HEK293 (cell line): ENCODE results near the gene RPS28.

Source experiments
- CTCF ChIA-PET: fragments of 350-600 bp; formaldehyde crosslinking; extraction: SDS; loops from one replicate; lab custom pipeline; 2021; ENCODE audit warnings: antibody characterized with exemption; lab: Yijun Ruan, JAX
- POLR2A ChIA-PET: fragments of 300-600 bp; formaldehyde crosslinking; extraction: SDS; loops from one replicate; lab custom pipeline; 2020; ENCODE audit warnings: antibody characterized with exemption, inconsistent platforms; lab: Yijun Ruan, JAX
- H3K27ac ChIP-seq: fragments of 200-500 bp; sonication (Bioruptor generic); 2 replicates; pipeline ENCODE4 v1.5.1; 2014; ENCODE audit warnings: low read depth, low read length, control low read depth, inconsistent platforms; ENCODE audit errors: extremely low read depth
- H3K36me3 ChIP-seq, 2 experiments: fragments of 200-500 bp in 1 of 2; sonication (Bioruptor generic) in 1 of 2; 1 replicate in 1 of 2; 2 replicates in 1 of 2; pipeline ENCODE4 v1.5.1; 2014 to 2017; ENCODE audit warnings: inconsistent platforms in 2 of 2, low read length in 2 of 2; ENCODE audit not compliant: control insufficient read depth in 2 of 2, insufficient read depth in 1 of 2
- H3K4me1 ChIP-seq: fragments of 200-500 bp; sonication (Bioruptor generic); 2 replicates; pipeline ENCODE4 v1.5.1; 2014; ENCODE audit warnings: mild to moderate bottlenecking, low read length, inconsistent platforms; ENCODE audit not compliant: control insufficient read depth, insufficient read depth
- H3K4me3 ChIP-seq: 2 replicates; pipeline ENCODE4 v1.5.1; 2011; ENCODE audit warnings: low read depth, mild to moderate bottlenecking, control low read depth, low read length, moderate library complexity
- H3K9me3 ChIP-seq: fragments of 200-500 bp; sonication (Bioruptor generic); 2 replicates; pipeline ENCODE4 v1.5.1; 2014; ENCODE audit warnings: low read depth, low read length, inconsistent platforms; ENCODE audit not compliant: control insufficient read depth, insufficient read depth
- EGR2 ChIP-seq: fragments of 450-650 bp; formaldehyde crosslinking; IDR thresholded peaks from 2 replicates; pipeline ENCODE4 v1.5.1; 2016; ENCODE audit warnings: low read depth, missing biosample characterization, missing genetic modification characterization
- GLIS2 ChIP-seq: fragments of 450-650 bp; formaldehyde crosslinking; IDR thresholded peaks from 2 replicates; pipeline ENCODE4 v1.5.1; 2016; ENCODE audit warnings: missing biosample characterization, missing genetic modification characterization
- KLF8 ChIP-seq: fragments of 450-650 bp; formaldehyde crosslinking; IDR thresholded peaks from 2 replicates; pipeline ENCODE4 v1.5.1; 2016; ENCODE audit warnings: missing biosample characterization, missing genetic modification characterization
- KLF9 ChIP-seq: fragments of 450-650 bp; formaldehyde crosslinking; IDR thresholded peaks from 2 replicates; pipeline ENCODE4 v1.5.1; 2016; ENCODE audit warnings: missing biosample characterization, missing genetic modification characterization, low read depth
- SP2 ChIP-seq: fragments of 450-650 bp; formaldehyde crosslinking; IDR thresholded peaks from 2 replicates; pipeline ENCODE4 v1.5.1; 2016; ENCODE audit warnings: missing biosample characterization, missing genetic modification characterization
- SP3 ChIP-seq: fragments of 450-650 bp; formaldehyde crosslinking; IDR thresholded peaks from 2 replicates; pipeline ENCODE4 v1.5.1; 2016; ENCODE audit warnings: missing biosample characterization, missing genetic modification characterization
- SP7 ChIP-seq: fragments of 450-650 bp; formaldehyde crosslinking; IDR thresholded peaks from 2 replicates; pipeline ENCODE4 v1.5.1; 2016; ENCODE audit warnings: missing biosample characterization, missing genetic modification characterization
- ZFP3 ChIP-seq: fragments of 450-650 bp; formaldehyde crosslinking; IDR thresholded peaks from 2 replicates; pipeline ENCODE4 v1.5.1; 2016; ENCODE audit warnings: low read depth, missing biosample characterization, missing genetic modification characterization
- ZNF112 ChIP-seq: fragments of 450-650 bp; formaldehyde crosslinking; IDR thresholded peaks from 2 replicates; pipeline ENCODE4 v1.5.0; 2017; ENCODE audit warnings: missing biosample characterization, missing genetic modification characterization
- ZNF184 ChIP-seq: fragments of 450-650 bp; IDR thresholded peaks from 2 replicates; pipeline ENCODE4 v1.5.1; 2018; ENCODE audit warnings: missing biosample characterization, mild to moderate bottlenecking, missing genetic modification characterization
- ZNF266 ChIP-seq: fragments of 450-650 bp; formaldehyde crosslinking; IDR thresholded peaks from 2 replicates; pipeline ENCODE4 v1.5.1; 2016; ENCODE audit warnings: missing biosample characterization, missing genetic modification characterization, low read depth
- ZNF366 ChIP-seq: fragments of 450-650 bp; formaldehyde crosslinking; conservative IDR thresholded peaks from 2 replicates; pipeline ENCODE4 v1.5.1; 2016; ENCODE audit warnings: missing biosample characterization, missing genetic modification characterization
- ZNF658 ChIP-seq: fragments of 450-650 bp; formaldehyde crosslinking; IDR thresholded peaks from 2 replicates; pipeline ENCODE4; 2016; ENCODE audit warnings: missing biosample characterization, missing genetic modification characterization
- ZNF660 ChIP-seq: fragments of 450-650 bp; IDR thresholded peaks from 2 replicates; pipeline ENCODE4 v1.5.1; 2018; ENCODE audit warnings: missing biosample characterization, mild to moderate bottlenecking, missing genetic modification characterization
- TF ChIP-seq, protein P1 (sequence below): fragments of 450-650 bp; formaldehyde crosslinking; conservative IDR thresholded peaks from 2 replicates; pipeline ENCODE4 v1.5.1; 2016; ENCODE audit warnings: low read depth, missing biosample characterization, missing genetic modification characterization
- TF ChIP-seq, protein P2 (sequence below): IDR thresholded peaks from 2 replicates; pipeline ENCODE4 v1.6.1; 2011; ENCODE audit warnings: mild to moderate bottlenecking, low read depth, low read length, borderline replicate concordance
- TF ChIP-seq, protein P3 (sequence below): fragments of 450-650 bp; formaldehyde crosslinking; IDR thresholded peaks from 2 replicates; pipeline ENCODE4 v1.5.1; 2016; ENCODE audit warnings: missing biosample characterization, missing genetic modification characterization
- TF ChIP-seq, protein P4 (sequence below): fragments of 450-650 bp; formaldehyde crosslinking; IDR thresholded peaks from 2 replicates; pipeline ENCODE4 v1.5.1; 2017; ENCODE audit warnings: missing biosample characterization, mild to moderate bottlenecking, missing genetic modification characterization, moderate library complexity
- TF ChIP-seq, protein P5 (sequence below): fragments of 450-650 bp; formaldehyde crosslinking; IDR thresholded peaks from 2 replicates; pipeline ENCODE4 v1.5.1; 2016; ENCODE audit warnings: missing biosample characterization, missing genetic modification characterization
- TF ChIP-seq, protein P6 (sequence below): fragments of 450-650 bp; formaldehyde crosslinking; IDR thresholded peaks from 2 replicates; pipeline ENCODE4 v1.5.1; 2016; ENCODE audit warnings: missing biosample characterization, missing genetic modification characterization

The RPS28 gene

DNA sequence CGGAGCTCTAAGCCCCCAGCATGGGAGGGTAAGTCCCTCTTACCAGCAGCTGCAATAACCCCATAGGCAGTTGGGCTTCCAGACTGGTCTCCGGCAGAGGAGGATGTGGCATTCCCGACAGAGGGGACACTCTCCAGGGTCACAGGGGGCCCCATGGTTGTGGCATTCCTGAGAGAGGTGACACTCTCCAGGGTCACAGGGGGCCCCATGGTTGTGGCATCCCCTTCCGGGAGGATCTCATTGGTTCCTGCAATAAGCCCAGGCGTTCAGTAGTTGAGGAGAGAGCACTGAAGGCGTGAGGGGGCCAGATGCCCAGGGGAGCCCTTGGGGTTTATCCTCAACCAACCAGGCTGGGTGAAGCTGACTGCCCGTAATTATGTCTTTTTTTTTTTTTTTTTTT, 18.6 kb upstream of the RPS28 start:
- no peaks in the 10 kb centered on the region for H3K9me3 ChIP-seq
- CTCF ChIA-PET, result interaction anchor here (0.6 to 1.6 kb wide), 2 partner anchors 33 to 761 kb away, joined by 5 to 6 read pairs; no protein-coding TSS in a partner anchor
- POLR2A ChIA-PET, result interaction anchor here (0.6 kb wide), 2 partner anchors 19 to 198 kb away, joined by 3 to 4 read pairs; partner anchors contain the start of genes NDUFA7 and RPS28
- peaks cover 0 to 19% of the 10 kb centered on the region in 2 experiments; a peak in 2 of 3 replicates for H3K36me3 ChIP-seq
- no peak overlapping the region for H3K27ac ChIP-seq
- no peak overlapping the region for H3K4me3 ChIP-seq
- TF ChIP-seq, protein P1, sequence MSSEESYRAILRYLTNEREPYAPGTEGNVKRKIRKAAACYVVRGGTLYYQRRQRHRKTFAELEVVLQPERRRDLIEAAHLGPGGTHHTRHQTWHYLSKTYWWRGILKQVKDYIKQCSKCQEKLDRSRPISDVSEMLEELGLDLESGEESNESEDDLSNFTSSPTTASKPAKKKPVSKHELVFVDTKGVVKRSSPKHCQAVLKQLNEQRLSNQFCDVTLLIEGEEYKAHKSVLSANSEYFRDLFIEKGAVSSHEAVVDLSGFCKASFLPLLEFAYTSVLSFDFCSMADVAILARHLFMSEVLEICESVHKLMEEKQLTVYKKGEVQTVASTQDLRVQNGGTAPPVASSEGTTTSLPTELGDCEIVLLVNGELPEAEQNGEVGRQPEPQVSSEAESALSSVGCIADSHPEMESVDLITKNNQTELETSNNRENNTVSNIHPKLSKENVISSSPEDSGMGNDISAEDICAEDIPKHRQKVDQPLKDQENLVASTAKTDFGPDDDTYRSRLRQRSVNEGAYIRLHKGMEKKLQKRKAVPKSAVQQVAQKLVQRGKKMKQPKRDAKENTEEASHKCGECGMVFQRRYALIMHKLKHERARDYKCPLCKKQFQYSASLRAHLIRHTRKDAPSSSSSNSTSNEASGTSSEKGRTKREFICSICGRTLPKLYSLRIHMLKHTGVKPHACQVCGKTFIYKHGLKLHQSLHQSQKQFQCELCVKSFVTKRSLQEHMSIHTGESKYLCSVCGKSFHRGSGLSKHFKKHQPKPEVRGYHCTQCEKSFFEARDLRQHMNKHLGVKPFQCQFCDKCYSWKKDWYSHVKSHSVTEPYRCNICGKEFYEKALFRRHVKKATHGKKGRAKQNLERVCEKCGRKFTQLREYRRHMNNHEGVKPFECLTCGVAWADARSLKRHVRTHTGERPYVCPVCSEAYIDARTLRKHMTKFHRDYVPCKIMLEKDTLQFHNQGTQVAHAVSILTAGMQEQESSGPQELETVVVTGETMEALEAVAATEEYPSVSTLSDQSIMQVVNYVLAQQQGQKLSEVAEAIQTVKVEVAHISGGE (tag by site-specific recombination), result no peak
- TF ChIP-seq, protein P2, sequence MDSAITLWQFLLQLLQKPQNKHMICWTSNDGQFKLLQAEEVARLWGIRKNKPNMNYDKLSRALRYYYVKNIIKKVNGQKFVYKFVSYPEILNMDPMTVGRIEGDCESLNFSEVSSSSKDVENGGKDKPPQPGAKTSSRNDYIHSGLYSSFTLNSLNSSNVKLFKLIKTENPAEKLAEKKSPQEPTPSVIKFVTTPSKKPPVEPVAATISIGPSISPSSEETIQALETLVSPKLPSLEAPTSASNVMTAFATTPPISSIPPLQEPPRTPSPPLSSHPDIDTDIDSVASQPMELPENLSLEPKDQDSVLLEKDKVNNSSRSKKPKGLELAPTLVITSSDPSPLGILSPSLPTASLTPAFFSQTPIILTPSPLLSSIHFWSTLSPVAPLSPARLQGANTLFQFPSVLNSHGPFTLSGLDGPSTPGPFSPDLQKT, result no peak
- TF ChIP-seq ZFP3 (tag by site-specific recombination), result no peak
- TF ChIP-seq ZNF184 (tag by site-specific recombination), result no peak
- TF ChIP-seq GLIS2 (tag by site-specific recombination), result peak; percentile 12; the same call in 1 of the 2 replicates
- TF ChIP-seq, protein P3, sequence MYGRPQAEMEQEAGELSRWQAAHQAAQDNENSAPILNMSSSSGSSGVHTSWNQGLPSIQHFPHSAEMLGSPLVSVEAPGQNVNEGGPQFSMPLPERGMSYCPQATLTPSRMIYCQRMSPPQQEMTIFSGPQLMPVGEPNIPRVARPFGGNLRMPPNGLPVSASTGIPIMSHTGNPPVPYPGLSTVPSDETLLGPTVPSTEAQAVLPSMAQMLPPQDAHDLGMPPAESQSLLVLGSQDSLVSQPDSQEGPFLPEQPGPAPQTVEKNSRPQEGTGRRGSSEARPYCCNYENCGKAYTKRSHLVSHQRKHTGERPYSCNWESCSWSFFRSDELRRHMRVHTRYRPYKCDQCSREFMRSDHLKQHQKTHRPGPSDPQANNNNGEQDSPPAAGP (tag by site-specific recombination), result no peak
- TF ChIP-seq ZNF658, result no peak
- TF ChIP-seq, protein P4, sequence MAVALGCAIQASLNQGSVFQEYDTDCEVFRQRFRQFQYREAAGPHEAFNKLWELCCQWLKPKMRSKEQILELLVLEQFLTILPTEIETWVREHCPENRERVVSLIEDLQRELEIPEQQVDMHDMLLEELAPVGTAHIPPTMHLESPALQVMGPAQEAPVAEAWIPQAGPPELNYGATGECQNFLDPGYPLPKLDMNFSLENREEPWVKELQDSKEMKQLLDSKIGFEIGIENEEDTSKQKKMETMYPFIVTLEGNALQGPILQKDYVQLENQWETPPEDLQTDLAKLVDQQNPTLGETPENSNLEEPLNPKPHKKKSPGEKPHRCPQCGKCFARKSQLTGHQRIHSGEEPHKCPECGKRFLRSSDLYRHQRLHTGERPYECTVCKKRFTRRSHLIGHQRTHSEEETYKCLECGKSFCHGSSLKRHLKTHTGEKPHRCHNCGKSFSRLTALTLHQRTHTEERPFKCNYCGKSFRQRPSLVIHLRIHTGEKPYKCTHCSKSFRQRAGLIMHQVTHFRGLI (tag by site-specific recombination), result no peak
- H3K4me1 ChIP-seq, result no peaks in the 10 kb centered on the region

DNA sequence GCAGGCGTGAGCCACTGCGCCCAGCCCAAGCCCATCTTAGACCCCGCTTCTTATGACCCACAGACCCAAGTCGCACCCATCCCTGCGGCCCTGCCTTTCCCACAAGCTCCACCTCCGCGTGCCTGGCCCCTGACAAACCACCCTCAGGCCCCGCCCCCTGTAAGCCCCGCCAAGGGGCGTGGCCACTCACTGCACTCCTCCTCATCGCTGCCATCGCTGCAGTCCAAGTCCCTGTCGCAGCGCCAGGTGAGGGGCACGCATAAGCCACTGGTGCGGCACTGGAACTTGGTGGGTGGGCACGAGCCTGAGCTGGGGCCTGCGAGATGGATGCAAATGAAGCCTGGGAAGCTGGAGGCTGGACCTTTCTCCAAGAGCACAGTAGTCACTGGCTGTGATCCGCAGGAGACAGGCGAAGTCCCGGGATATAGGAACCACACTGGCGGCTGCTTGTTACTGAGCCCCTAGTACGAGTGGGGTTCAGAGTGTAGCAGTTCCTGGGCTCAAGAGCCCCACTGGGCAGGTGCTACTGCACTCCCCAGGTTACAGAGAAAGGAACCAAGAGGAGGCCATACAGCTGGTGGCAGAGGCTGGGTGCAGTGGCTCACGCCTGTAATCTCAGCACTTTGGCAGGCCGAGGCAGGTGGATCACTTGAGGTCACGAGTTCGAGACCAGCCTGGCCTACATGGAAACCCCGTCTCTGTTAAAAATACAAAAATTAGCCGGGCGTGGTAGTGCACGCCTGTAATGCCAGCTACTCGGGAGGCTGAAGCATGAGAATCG, 16.3 kb upstream of the RPS28 start:
- Histone ChIP-seq H3K4me1 (no peaks in the 10 kb centered on the region), H3K36me3 (peaks cover 0 to 26% of the 10 kb centered on the region in 2 experiments; a peak in 2 of 3 replicates), H3K4me3 (no peak overlapping the region), H3K27ac (no peak overlapping the region), H3K9me3 (no peaks in the 10 kb centered on the region)
- ChIA-PET POLR2A (interaction anchor here (0.6 to 1.1 kb wide), 4 partner anchors 9 to 57 kb away, joined by 3 to 4 read pairs (median 4); partner anchors contain the start of genes NDUFA7 and RPS28), CTCF (interaction anchor here (0.5 to 0.7 kb wide), 4 partner anchors 36 to 484 kb away, joined by 3 to 4 read pairs (median 4); no protein-coding TSS in a partner anchor)
- TF ChIP-seq SP2 (tag by site-specific recombination) (peak; percentile 76), ZNF266 (no peak), SP3 (tag by site-specific recombination) (peak; percentile 63), ZNF112 (tag by site-specific recombination) (no peak), KLF8 (peak; percentile 23; the same call in 1 of the 2 replicates), EGR2 (tag by site-specific recombination) (0 out of 2 replicates have a peak, but pooled peaks have one; percentile 11), SP7 (tag by site-specific recombination) (no peak), KLF9 (peak; percentile 79), ZNF366 (tag by site-specific recombination) (no peak), ZNF660 (tag by site-specific recombination) (no peak)
- TF ChIP-seq, protein P5, sequence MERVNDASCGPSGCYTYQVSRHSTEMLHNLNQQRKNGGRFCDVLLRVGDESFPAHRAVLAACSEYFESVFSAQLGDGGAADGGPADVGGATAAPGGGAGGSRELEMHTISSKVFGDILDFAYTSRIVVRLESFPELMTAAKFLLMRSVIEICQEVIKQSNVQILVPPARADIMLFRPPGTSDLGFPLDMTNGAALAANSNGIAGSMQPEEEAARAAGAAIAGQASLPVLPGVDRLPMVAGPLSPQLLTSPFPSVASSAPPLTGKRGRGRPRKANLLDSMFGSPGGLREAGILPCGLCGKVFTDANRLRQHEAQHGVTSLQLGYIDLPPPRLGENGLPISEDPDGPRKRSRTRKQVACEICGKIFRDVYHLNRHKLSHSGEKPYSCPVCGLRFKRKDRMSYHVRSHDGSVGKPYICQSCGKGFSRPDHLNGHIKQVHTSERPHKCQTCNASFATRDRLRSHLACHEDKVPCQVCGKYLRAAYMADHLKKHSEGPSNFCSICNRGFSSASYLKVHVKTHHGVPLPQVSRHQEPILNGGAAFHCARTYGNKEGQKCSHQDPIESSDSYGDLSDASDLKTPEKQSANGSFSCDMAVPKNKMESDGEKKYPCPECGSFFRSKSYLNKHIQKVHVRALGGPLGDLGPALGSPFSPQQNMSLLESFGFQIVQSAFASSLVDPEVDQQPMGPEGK, result 0 out of 2 replicates have a peak, but pooled peaks have one; percentile 24
- TF ChIP-seq, protein P6, sequence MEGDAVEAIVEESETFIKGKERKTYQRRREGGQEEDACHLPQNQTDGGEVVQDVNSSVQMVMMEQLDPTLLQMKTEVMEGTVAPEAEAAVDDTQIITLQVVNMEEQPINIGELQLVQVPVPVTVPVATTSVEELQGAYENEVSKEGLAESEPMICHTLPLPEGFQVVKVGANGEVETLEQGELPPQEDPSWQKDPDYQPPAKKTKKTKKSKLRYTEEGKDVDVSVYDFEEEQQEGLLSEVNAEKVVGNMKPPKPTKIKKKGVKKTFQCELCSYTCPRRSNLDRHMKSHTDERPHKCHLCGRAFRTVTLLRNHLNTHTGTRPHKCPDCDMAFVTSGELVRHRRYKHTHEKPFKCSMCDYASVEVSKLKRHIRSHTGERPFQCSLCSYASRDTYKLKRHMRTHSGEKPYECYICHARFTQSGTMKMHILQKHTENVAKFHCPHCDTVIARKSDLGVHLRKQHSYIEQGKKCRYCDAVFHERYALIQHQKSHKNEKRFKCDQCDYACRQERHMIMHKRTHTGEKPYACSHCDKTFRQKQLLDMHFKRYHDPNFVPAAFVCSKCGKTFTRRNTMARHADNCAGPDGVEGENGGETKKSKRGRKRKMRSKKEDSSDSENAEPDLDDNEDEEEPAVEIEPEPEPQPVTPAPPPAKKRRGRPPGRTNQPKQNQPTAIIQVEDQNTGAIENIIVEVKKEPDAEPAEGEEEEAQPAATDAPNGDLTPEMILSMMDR, result no peak
